Prostate gland (tissue), 2 donors: Measurements from ENCODE around the gene NFKBIL1.

Experiments
- CTCF ChIP-seq, 4 experiments: fragments of 200-600 bp in 2 of 4; fragments of 450-650 bp in 2 of 4; sonication (generic) in 2 of 4; IDR thresholded peaks; 1 replicate in 3 of 4; 2 replicates in 1 of 4; pipeline ENCODE4 v1.5.1; 2016 to 2019; ENCODE audit warnings: antibody characterized with exemption in 4 of 4, mild to moderate bottlenecking in 2 of 4, moderate library complexity in 2 of 4
- POLR2A ChIP-seq: fragments of 450-650 bp; IDR thresholded peaks from one replicate; pipeline ENCODE4 v1.6.1; 2016; ENCODE audit warnings: antibody characterized with exemption, mild to moderate bottlenecking
- POLR2AphosphoS5 ChIP-seq: sonication (generic); formaldehyde crosslinking; IDR thresholded peaks from one replicate; pipeline ENCODE4 v1.6.1; 2017; ENCODE audit warnings: antibody characterized with exemption

GRCh38 chr6:31531771-31532643, 15.4 kb upstream of the NFKBIL1 start:
- TF ChIP-seq CTCF (IDR thresholded peaks at IDR 0.05) (no peak), POLR2AphosphoS5 (no peak), POLR2A (no peak)
